GM21576 (cell line): Measurements from ENCODE around the gene PGAP2.
"Not testable (repeated sequence)": the region's sequence is repeated elsewhere in the genome, so short reads cannot be mapped to it uniquely, and the experiment has no call there.

Source experiments
- ATAC-seq: cut with Tn5 transposase; IDR thresholded peaks from one replicate; pipeline ENCODE4 v1.9.1; 2021; ENCODE audit warnings: mild to moderate bottlenecking, moderate library complexity; ENCODE audit not compliant: unreplicated experiment

PGAP2 gene

GRCh38 chr11:3854977-3855807 is 46.8 kb downstream of the PGAP2 start, which contains the start of gene STIM1:
Gene STIM1, plus strand, starts transcription at chr11:3855664. Its CDS starts 607 bp downstream, at chr11:3856271.
- ATAC-seq, result peak; percentile 54

- ATAC-seq, result peak; percentile 13
These were observed 47.6 kb downstream of the PGAP2 start for GRCh38 chr11:3855808-3856491.

- no peak for ATAC-seq
These were observed 48.6 kb downstream of the PGAP2 start for GRCh38 chr11:3856856-3857553.

GRCh38 chr11:3857628-3858027 is 49.3 kb downstream of the PGAP2 start:
- no peak for ATAC-seq

GRCh38 chr11:3859373-3859881 is 51.1 kb downstream of the PGAP2 start:
- peak; percentile 44 for ATAC-seq

- no peak for ATAC-seq
These were observed 52.0 kb downstream of the PGAP2 start for GRCh38 chr11:3860375-3860774.

- ATAC-seq, result not testable (repeated sequence)
These were observed 52.6 kb downstream of the PGAP2 start for GRCh38 chr11:3860898-3861393.

GRCh38 chr11:3861683-3862082 is 53.3 kb downstream of the PGAP2 start:
- no peak for ATAC-seq

GRCh38 chr11:3865388-3866193 is 57.2 kb downstream of the PGAP2 start:
- peak; percentile 24 for ATAC-seq

GRCh38 chr11:3866206-3866605 is 57.8 kb downstream of the PGAP2 start:
- ATAC-seq, result no peak

GRCh38 chr11:3866836-3867208 is 58.5 kb downstream of the PGAP2 start:
- no peak for ATAC-seq

- peak; percentile 44 for ATAC-seq
These were observed 59.1 kb downstream of the PGAP2 start for GRCh38 chr11:3867209-3868091.

- no peak for ATAC-seq
These were observed 65.5 kb downstream of the PGAP2 start for GRCh38 chr11:3873712-3874349.
